ENCODE measurements around the gene RGPD5.
"Not testable (repeated sequence)": the region's sequence is repeated elsewhere in the genome, so short reads cannot be mapped to it uniquely, and the experiment has no call there.

DNA sequence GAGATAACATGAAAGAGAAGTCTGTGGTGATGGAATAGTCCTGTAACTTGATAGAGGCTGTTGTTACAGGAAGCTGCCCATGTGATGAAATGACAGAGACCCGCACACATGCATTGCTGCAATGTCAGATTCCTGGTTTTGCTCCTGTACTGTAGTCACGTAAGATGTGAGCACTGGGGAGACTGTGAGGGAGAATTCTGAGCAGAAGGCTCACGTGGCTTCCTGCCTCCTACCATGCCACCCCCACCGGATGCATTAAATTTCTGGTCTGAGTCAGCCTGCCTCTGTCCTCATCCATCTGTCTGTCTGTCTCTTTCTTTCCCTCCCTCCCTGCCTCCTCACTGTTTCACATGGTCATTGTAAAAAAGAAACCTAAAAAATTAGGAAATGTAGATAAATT, 102.1 kb downstream of the RGPD5 start:
- not testable (repeated sequence) for TF ChIP-seq CTCF, POLR2A (IDR thresholded peaks at IDR 0.05)
